NCI-H2107 (cell line): ENCODE measurements around the gene RBM47.
"Not testable (repeated sequence)": the region's sequence is repeated elsewhere in the genome, so short reads cannot be mapped to it uniquely, and the experiment has no call there.

Source experiments
- DNase-seq: peaks from one replicate; lab custom pipeline; 2025; lab: John Stamatoyannopoulos, UW

RBM47 gene

DNA sequence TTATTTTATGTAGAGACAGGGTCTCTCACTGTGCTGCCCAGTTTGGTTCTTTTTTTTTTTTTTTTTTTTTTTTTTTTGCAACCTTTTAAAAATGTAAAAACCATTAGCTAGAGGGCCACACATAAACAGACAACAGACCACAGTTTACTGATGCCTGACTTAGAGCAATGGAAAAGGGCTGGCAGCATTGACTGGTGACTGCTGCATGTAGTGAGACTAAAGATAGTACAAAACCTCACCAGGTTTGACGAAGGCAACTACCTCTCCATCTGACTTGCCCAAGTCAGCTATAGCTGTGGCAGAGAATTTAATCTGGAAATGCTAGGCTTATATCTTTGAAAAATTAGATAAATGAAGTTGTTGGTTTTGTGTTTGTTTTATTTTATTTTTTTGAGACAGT is 102.9 kb downstream of the RBM47 start:
- DNase-seq: no peak

DNA sequence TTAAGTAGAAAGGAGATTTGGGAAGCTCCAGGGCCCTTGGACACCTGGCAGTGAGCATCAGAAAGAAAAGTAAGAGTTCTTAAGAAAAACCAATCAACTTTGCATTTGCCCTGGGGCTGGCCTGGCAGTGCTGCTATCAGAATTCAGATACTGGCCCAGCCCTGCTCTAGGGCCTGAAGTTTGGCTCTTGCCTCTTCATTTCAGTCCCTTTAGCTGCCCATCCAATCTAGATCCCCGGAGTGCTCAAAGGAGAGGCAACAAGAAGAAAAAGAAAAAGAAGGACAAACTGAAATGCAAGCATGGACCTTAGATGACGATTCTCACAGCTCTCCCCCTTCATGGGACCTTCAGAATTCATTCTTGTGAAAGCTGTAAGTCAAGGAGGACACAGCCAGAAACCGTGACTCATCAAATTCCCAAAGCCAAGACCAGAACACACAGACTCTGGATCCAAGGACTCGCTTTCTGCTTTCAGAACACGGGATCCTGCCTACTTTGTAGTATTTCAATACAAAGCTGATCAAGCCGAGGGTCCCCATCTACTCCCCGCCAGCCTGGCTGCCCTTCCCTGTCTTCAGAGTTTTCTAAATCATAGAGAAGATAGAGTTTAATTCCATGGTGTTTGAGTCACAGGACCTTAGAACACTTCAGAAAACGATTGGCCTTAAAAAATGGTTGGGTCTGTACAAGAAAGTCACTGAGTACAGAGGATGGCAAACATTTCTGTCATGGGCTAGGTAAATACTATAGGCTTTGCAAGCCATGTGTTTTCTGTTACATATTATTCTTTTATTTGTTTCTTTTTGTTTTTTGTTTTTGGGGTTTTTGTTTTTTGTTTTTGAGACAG is 103.7 kb downstream of the RBM47 start:
- DNase-seq: no peak

DNA sequence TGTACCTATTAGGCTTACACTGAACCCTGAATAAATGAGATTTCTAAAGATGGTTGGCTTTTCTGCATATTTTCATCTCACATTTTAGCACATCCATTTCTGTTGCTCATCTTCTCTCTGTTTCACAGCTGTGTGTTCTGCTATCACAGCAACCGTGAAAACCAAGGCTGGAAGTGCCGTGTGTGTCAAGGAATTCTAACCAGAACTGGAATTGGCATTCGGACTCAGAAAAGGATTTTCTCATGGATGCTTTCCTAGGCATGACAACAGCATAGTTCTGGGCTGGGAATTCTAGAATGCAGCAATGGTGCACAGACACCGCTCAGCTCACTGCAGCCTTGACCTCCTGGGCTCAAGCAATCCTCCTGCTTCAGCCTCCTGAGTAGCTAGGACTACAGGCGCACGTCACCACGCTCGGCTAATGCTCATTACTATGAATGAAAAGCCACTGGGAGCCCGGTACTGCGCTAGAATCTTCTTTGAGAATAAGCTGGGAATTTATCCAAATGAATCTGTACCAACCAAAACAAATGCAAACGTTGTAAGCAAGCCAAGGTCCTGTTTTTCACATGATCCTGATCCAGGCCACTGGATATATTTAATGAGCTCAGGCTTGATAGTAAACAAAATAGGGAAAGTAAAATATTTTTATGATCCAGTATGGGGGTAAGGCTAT is 105.2 kb downstream of the RBM47 start:
- DNase-seq: no peak

DNA sequence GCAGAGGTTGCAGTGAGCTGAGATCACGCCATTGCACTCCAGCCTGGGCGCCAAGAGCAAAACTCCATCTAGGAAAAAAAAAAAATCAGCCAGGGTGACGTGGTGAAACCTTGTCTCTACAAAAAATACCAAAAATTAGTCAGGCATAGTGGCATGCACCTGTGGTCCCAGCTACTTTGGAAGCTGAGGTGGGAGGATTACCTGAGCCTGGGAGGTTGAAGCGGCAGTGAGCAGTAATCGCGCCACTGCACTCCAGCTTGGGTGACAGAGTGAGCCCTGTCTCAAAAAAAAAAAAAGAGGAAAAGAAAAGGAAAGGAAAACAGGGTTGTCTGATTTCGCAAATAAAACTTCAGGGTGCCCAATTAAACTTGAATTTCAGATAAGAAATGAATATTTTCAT is 106.1 kb downstream of the RBM47 start:
- DNase-seq: no peak

DNA sequence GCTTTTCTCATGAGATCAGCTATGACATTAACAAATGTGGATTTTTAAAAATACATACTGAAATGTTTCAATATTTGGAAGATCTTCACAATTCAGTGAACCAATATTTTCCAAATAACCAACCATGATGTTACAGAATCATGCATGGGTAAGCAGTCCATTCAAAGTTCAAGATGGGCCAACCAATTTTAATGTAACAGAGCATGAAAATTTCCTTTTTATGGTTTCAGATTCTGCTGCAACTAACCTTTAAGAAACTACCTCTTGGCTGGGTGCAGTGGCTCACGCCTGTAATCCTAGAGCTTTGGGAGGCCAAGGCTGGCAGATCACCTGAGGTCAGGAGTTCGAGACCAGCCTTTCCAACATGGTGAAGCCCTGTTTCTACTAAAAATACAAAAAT is 107.7 kb downstream of the RBM47 start:
- DNase-seq: no peak

DNA sequence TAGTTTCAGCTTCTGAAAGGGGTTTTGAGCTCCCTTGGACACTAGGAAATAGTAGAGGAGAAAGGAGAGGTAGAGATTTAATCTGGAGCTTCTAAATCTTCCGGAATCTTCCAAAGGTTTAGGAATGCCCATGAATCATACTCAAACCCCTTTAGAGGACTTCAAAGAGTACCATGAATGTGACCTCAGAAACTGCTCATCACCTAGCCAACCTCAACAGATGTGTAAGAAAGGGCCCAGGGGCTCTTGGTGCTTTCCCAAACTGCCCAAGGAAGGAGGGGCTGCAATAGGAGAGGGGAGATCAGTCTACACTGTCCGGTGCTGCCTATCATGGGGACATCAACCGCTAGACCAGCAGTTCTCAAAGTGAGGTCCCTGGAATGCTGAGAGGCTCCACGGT is 109.1 kb downstream of the RBM47 start:
- DNase-seq: no peak

DNA sequence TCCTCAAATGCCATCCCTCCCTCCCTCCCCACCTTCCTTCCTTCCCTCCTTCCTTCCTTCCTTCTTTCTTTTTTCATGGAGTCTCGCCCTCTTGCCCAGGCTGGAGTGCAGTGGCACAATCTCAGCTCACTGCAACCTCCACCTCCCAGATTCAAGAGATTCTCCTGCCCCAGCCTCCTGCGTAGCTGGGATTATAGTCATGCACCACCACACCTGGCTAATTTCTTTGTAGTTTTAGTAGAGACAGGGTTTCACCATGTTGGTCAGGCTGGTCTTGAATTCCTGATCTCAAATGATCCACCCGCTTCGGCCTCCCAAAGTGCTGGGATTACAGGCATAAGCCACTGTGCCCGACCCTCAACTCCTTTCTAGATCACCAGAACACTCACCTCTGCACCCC is 112.6 kb downstream of the RBM47 start:
- DNase-seq: not testable (repeated sequence)

DNA sequence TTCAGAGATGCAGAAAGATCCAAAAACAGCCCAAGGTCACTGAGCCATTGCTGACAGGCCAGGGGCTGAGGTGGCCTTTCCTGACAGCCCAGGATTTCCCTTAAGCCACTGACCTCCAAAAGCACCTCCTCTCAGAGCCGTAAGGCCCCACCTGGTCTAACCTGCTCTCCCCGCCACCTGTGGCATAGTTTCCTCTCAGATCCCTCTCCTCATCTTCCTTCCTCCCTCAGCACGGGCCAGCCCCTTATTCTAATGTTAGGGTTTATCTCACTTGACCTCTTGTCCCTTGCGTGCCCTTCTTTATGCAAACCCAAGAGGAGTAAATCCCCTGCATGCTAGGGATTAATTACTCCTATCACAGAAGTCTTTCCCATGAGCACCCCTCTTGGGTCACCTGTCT is 113.0 kb downstream of the RBM47 start:
- DNase-seq: no peak

DNA sequence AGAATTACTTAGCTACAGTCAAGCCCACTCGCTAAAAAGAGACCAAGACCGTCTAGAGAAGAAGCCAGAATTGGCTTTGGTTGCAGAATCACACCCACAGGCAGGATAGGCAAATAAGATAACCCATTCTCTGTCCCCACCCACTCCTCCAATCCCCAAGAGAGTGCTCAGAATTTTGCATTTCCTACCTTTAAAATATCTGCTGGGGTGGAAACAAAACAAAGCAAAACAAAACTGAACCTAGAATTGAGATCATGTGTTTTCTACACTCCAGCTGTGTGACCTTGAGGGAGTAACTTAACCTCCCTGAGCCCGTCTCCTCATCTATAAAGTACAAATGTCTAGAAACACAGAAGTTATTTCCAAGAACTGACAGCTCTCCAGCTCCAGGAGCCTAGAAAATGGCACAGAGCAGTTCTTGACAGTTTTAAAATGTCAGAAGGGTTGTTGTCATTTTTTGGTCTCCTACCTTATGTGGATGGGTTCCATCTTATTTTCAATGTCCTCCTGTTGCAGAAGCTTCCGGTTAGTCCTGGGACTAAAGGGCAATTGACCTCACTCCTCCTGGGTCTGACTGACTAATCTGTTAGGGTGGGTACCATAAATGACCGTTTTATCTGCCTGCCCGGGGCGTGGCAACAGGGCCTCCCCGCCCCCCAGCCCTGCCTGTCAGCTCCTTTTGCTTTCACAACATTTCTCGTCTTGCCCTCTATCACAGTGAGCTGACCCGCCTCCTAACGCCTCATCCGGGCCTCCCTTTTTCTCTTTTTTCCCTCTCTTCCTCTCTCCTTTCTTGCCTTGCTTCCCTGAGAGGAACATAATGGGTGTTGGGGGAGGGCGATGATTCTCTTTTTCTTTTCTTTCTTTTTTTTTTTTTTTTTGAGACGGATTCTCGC is 114.0 kb downstream of the RBM47 start:
- DNase-seq: no peak

DNA sequence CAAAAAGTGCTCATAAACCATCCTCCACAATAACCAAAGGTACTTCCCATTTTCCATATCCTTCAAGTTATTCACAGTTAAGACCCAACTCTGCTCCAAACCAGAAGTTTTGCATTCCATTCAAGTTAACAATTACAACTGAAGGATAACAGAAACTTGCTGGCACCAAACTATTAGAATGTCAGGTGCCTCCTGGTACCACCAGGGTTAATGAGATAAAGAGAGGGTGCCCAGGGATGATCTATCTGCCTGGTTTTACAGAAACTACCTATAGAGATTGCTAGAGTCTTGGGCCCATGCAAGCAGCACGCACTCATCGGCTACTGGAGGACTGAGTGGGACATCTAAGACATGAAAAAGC is 114.6 kb downstream of the RBM47 start:
- no peak for DNase-seq

DNA sequence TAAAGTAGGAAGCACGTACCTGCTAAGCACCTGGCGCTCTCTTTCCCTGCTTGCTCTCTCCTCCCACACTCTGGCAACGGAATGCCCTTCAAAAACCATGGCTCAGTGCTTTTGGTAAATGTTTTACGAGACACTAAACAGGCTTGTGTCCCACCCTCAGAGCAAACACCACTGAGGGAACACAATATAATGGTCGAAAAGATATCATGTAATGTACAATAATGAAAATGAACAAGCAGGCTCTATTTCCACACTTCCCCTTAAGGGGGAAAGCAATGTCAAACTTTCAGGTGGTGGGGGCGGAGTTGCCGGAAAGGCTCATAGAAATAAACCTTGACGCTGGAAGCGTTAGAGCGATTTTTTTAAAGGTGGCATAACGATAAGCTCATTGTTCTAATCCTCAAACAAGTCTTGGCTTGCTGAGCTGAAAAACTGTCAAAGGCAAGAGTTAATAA is 115.1 kb downstream of the RBM47 start:
- DNase-seq: no peak

DNA sequence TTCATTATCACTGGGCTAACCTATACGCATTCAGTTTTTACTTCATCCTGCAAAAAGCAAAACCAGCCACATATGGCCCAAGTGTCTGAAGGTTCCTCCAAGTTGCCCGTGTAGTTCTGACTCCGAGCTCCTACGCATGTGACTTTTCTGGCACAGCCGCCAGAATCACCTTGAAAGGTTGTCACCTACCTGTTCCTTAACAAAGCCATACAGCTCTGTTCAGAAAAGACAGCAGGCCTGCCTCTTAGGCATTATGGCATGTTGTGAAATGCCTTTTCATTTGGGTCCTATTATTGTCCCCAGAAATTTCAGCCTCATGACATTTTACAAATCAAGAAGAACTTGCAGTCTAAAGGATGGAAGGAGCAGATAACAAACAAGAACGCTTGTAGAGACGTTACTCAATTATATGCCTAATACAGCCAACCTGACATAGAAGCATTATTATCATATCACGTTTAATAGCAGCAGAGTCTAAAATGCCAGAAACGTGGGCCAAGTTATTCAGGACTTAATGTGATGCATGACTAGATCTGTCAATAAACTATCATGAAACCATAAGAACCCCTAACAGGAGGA is 118.5 kb downstream of the RBM47 start:
- no peak for DNase-seq

DNA sequence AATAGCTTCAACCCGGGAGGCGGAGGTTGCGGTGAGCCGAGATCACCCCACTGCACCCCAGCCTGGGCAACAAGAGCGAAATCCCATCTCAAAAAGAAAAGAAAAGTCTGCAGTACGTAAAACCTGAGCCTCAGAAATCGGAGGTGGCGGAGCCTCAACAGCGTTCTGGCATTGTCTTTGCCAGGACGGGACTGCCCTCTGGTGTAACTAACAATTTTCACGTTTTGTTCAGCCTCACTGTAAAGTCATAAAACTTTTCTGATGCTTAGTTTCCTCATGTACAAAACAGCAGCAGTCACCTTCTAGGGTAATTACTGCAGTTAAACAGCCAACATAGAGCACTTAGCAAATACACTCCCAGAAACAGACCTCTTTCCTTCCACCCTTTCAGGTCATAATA is 121.7 kb downstream of the RBM47 start:
- no peak for DNase-seq

DNA sequence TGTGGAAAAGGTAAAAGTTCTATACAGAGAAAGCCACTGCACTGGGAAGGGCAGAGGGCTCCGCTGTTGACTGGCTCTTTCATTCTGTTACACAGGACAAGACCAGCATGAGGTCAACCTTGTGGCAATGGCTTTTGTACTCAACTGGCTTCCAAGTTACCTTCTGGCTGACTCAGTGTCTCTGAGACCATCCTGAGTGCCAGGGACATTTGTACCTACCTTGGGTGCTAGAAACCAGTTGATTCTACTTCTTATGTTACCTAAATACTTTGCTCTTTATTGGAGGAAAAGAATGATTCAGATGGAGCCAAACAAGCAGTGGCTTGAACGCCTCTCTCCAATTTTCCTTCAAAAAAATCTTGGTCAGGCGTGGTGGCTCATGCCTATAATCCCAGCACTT is 123.2 kb downstream of the RBM47 start:
- no peak for DNase-seq

DNA sequence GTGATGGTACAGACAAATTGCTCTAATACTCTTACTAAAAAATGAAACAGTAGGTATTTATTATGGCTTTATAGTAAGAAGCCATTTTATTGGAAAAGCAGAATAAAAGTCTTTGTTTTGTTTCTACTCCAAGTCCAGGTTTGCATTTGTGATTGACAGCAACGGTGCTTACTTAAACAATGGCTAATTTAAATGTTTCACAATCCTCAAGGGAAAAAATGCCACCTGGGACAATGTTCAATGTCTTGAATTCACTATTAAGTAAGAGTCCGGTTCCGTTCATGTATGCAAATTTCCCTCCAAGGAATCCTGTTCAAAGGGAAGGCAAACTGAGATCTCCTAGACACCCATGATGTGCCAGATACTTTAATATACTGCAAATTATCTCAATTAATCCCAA is 123.6 kb downstream of the RBM47 start:
- DNase-seq: no peak

DNA sequence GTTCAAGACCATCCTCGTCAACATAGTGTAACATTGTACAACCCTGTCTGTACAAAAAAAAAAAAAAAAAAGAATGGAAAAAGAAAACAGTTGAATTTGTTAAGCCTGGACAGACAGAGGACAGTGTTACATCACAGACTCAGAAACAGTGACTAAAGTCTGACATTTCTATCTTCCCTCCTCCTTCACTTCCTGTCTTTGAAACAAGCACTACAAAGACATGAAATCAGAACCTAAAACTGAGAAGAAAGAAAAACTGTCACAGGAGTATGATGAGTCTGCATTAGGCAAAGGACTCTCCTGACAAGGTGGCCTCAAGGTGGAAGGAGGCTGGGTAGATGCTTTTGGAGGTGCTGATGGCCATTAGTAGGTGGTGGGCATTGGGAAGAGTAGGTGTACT is 126.7 kb downstream of the RBM47 start:
- DNase-seq: no peak

DNA sequence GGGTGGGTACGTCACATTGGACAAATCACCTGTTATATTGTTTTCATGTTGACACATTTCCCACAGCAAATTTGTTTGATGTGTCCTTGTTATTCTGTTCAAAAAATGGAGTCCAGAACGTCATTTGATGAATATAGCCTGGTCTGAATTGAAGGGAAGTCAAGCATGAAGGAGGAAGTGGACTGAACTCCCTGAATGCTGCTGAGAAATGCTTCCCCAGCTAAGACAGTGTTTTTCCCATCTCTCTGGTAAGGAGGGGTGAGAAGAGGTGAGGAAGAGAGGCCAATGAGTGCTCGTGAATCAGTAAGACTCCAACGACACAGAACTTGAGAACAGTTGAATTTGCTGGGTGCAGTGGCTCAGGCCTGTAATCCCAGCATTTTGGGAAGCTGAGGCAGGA is 127.4 kb downstream of the RBM47 start:
- no peak for DNase-seq

DNA sequence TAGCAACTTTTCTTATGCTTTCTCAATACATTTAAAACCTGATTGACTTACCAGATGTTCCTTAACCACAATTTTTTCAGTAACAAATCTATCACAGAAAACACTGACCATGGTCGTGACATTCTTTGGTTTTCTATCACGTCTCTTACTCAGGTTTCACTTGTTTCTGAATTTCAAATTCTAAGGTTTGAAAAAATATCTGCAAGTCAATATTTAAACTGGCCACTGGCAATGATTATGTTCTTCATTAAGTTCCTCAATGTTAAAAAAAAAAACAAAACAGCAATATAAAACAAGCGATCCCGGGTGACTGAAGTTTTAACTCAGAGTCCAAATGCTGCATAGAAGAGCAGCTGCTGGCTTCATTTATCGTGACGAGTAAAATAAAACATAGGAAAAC is 128.9 kb downstream of the RBM47 start:
- no peak for DNase-seq

DNA sequence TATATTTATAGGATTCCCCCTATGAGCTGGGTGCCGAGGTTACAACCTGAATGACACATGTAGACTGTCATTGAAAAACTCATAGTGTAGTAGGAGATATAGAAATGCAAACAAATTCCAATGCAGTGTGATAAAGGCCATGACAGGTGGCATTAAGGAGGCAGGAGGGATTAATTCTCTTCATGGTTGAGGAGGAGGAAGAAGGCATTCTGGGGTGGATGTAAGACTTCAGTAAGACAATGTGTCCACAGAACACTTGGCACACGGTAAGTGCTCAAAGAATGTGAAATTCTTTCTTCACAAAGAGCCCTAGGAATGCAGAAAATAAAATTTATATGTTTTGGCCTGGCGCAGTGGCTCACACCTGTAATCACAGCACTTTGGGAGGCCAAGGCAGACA is 136.5 kb downstream of the RBM47 start:
- DNase-seq: no peak

DNA sequence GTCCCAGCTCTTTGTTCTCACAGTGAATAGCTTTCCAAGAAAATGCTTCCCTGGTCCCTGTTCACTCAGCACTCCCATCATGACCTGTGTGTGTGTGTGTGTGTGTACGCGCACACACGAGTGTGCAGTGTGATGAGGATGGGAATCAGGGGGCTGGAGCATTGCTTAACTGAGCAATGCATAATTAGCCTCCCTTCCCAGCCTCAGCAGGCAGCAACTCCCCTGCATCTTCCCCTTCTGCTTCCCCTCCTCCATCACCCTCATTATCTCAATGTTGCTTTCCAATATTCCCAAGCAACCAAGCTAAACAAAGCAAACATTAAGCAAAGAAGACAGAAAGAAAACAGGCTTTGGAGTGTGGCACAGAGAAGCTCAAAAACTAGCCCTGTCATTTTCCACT is 137.0 kb downstream of the RBM47 start:
- DNase-seq: no peak

DNA sequence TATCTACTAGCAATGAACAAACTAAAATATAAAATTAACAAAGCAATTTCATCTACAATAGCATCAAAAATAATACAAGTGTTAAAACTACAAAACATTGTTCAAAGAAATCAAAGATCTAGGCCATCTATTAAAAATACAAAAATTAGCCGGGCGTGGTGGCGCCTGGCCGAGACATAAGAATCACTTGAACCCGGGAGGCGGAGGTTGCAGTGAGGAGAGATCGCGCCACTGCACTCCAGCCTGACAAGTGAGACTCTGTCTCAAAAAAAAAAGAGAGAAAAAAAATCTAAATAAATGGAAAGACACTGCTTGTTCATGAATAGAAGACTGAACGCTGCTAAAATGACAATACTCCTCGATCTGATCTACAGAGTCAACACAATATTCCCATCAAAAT is 139.2 kb downstream of the RBM47 start:
- DNase-seq: no peak

DNA sequence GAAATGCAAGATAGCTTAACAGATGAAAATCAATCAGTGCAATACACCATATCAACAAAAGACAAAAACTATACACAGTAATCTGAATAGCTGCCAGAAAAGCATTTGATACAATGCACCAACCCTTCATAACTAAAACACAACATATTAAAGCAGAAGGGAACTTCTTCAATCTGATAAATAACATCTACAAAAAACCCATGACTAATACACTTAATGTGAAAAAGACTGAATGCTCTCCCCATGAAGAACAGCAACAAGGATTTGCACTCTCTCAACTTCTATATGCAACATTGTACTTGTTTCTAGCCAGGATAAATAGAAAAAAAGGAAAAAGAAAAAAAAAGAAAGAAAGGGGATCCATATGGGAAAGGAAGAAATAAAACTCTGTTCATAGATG is 139.7 kb downstream of the RBM47 start:
- no peak for DNase-seq
